AG09309 (cell line): ENCODE results near the gene CMIP.
A peak's percentile ranks its signal among the peaks of the same experiment; 100 is the strongest.

Source experiments
- DNase-seq: peaks from one replicate; pipeline ENCODE4 v3.0.0-alpha.2; 2010; ENCODE audit warnings: low read depth
- H3K4me3 ChIP-seq: 2 replicates; pipeline ENCODE4 v1.5.1; 2011; ENCODE audit warnings: mild to moderate bottlenecking, low read depth, low read length, moderate library complexity; ENCODE audit not compliant: control insufficient read depth
- CTCF ChIP-seq: IDR thresholded peaks from 2 replicates; pipeline ENCODE4 v1.5.1; 2011; ENCODE audit warnings: mild to moderate bottlenecking, low read depth, low read length, inconsistent platforms; ENCODE audit not compliant: insufficient read depth, control insufficient read depth; ENCODE audit errors: missing control alignments

CMIP gene

GRCh38 chr16:81633147-81633619 is 188.6 kb downstream of the CMIP start:
- no peak overlapping the region for H3K4me3 ChIP-seq
- no peak for DNase-seq
- peak; percentile 16 for TF ChIP-seq CTCF

- no peak overlapping the region for H3K4me3 ChIP-seq
- TF ChIP-seq CTCF = no peak
- DNase-seq = no peak
Observed at GRCh38 chr16:81633680-81634379, 189.2 kb downstream of the CMIP start.

DNA sequence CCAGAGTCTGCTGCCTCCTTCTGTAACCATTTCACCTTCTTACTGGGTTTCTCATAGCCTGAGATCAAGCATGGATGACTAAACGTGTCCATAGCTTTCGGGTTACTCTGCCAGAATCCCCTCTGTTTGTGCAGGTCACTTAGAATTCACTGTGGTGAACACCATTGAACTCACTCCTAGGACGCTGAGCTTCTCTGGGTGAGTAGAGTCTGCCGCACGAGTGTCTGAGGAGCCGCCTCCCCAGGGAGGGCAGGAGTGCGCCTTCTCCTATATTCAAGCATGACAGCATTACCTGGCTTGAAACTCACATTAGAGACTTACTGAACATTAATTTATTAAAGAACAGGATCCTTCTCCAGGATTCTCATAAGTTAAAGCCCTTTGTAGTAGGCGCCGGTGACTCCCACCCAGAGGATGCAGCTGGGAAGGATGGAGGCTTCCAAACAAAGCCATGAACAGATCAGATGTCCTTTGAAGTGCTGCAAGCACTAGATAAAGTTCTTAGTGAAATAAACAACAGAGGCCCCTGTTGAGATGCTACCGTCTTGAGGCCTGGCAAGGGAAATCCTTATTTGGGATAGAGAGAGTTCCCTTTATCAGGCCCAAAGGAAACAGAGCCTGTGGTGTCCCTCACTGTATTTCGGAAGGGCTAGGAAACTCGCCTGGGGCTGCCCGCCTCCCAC is 189.9 kb downstream of the CMIP start:
- TF ChIP-seq CTCF = no peak
- H3K4me3 ChIP-seq = no peak overlapping the region
- DNase-seq = no peak

DNA sequence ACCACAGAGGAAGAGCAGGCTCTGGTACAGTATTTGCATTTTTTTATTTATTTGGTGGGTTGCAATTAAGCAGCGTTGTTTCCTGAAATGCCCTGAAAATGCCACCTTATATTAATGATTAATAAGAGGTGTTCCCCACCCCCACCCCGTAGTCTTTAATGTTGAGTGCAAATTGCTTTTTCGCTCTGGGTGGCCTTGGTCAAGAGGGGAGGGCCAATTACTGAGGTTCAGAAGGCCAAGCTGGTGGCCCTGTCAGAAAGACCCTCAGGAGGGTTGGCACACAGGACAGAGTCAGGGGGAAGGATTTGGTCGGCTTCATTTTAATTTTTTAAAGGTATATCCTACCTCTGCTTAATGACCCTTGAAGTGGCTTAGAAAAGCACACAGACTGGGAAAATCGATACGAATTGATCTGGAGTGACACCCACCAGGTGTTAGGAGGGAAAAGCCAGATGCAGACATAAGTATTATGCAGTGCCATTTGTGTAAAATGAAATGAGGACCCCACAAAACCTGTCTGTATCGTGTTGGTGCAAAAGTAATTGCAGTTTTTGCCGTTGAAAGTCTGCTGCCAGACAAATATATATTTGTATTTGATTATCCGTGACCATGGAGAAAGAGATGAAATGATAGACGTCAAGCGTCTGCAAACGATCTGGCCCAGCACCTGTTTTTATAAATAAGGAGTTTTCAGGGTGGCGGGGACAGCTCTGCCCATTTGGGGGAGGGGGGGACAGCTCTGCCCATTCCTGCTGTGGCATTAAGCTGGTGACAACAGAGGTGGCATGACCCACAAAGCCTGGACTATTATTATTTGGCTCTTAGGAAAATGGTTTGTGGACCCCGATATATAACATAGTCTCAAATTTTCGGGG is 190.7 kb downstream of the CMIP start:
- TF ChIP-seq CTCF = no peak
- DNase-seq = no peak
- no peak overlapping the region for H3K4me3 ChIP-seq

GRCh38 chr16:81636298-81636993 is 191.8 kb downstream of the CMIP start:
- H3K4me3 ChIP-seq = no peak overlapping the region
- no peak for TF ChIP-seq CTCF
- no peak for DNase-seq
